Activated T-helper 1 cell treated with anti-CD3 and anti-CD28 coated beads, Interleukin-2, amount 50 U/mL, for 16 hours (primary cell): Measurements from ENCODE around the gene ATP2B1.

Source experiments
- DNase-seq, 2 donors: peaks; one replicate each; pipeline ENCODE4 v3.0.0-alpha.2; 2020; ENCODE audit warnings: low read depth in 1 of 2, low spot score in 1 of 2

The ATP2B1 gene

DNA sequence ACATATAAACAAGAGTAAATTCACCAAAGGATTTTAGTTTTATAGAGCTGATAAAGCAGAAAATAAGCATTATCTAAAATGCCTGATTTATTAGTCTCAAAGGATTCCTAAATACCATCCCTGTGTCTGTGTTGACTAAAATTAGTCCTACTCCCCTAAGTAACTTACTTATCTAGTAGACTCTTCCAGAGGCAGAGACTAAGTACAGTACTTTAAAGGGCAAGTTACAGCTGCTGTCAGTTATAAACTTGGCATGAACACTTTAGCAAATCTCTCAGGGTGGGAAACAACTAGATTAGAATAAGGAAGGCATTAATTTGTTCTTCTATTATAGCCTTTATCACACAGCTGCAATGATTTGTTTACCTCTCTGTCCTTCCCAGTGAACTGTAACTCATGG is 46.0 kb downstream of the ATP2B1 start:
- no peak for DNase-seq

DNA sequence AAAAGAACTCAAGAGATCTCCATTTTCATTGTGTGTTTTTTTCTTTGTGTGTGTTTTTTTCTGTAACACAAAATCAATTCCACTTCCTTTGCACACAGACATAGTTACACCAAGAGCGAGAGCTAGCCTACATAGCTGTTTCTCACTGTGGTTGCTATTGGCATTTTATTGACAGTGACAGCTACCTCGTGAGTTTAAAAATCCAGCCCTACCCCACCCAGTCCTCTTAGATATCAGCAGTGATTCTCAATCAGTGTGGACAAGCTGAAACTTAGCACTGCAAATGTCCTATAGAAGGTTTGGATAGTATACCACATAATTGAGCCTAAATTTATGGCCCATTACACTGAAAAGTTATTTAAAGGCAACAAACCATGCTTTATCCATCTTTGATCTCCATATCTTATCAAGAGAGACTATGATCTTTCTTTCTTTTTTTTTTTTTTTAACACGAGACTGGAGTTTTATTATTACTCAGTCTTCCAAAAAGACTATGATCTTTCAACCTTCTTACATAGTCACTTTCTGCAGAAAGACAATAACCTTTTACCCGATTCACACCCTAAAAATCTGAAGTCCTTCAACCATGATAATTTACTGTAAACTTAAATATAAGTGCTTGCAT is 46.8 kb downstream of the ATP2B1 start:
- no peak for DNase-seq

- no peak for DNase-seq
Measured at GRCh38 chr12:89657739-89658138, 50.9 kb downstream of the ATP2B1 start.

DNA sequence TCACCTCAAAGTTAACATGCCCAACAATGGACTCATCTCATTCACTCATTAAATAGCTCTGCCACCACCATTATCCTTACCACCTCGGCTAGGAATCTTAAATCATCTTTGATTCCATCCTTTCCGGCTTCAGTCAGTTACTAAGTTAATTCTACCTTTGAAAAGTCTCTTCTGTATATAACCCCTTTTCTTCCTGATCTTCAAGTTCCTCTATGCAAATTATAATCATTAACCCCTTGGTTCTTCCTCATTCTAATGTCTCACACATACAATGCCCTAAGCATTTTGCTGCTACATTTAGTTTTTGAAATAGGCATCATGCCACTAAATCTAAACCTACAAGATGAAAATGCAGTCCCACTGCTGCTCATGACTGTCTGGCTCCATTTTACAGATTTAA is 51.6 kb downstream of the ATP2B1 start:
- DNase-seq, result no peak

DNA sequence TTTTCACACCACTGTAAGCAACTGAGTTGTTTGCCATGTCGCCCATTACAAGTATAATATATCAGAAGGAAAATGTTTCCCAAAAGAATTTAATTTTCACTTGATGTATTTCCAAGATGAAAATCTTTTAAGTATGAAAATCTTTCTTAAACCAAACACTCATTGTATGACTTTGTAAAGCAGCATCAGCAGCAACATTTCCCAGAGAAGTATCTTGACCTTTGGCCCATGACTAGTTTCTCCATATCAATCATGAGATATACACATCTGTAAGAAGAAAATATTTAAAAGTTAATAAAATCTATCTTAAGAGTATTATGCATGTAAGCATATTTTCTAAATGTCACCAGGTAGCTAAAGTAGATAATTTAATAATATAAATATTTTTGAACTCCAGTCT is 52.8 kb downstream of the ATP2B1 start:
- no peak for DNase-seq

- no peak for DNase-seq
Measured at GRCh38 chr12:89651192-89651591, 57.4 kb downstream of the ATP2B1 start.

- no peak for DNase-seq
Measured at GRCh38 chr12:89650239-89650638, 58.4 kb downstream of the ATP2B1 start.

- DNase-seq, result no peak
Measured at GRCh38 chr12:89649820-89650219, 58.8 kb downstream of the ATP2B1 start.

GRCh38 chr12:89649139-89649538 is 59.5 kb downstream of the ATP2B1 start:
- DNase-seq, result no peak

- no peak for DNase-seq
Measured at GRCh38 chr12:89648211-89648930, 60.3 kb downstream of the ATP2B1 start.

DNA sequence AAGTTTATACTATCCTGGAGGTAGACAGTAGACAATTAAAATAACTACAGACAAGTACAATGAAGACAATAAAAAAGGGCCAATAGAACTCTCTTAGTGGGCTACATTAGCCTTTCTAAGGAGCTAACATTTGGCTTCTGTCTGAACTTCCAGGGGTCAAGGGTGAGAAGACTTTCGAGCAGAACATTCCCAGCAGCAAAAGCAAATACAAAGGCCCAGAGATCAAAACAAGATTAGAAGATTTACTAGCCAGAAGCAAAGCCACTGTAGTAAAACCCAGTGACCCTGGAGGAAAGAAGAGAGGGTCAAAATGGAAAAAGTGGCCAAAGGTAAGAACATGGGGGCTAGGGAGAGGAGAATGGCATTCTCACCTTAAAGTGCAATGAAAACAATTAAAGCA is 63.2 kb downstream of the ATP2B1 start:
- DNase-seq, result no peak

DNA sequence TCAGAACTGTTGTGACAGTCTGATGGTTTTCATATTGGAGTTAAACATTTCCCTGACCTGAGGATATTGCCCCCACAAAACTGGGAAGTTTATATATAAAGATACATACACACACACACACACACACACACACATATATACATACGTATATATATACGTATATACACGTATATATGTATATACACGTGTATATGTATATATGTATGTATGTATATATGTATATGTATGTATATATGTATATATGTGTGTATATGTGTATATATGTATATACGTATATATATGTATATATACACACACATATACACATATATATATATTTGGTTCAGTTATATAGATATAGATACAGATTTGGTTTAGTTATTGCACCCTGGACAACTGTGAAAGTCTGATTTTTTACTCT is 65.7 kb downstream of the ATP2B1 start:
- no peak for DNase-seq

GRCh38 chr12:89636776-89637160 is 71.9 kb downstream of the ATP2B1 start:
- DNase-seq, result no peak

DNA sequence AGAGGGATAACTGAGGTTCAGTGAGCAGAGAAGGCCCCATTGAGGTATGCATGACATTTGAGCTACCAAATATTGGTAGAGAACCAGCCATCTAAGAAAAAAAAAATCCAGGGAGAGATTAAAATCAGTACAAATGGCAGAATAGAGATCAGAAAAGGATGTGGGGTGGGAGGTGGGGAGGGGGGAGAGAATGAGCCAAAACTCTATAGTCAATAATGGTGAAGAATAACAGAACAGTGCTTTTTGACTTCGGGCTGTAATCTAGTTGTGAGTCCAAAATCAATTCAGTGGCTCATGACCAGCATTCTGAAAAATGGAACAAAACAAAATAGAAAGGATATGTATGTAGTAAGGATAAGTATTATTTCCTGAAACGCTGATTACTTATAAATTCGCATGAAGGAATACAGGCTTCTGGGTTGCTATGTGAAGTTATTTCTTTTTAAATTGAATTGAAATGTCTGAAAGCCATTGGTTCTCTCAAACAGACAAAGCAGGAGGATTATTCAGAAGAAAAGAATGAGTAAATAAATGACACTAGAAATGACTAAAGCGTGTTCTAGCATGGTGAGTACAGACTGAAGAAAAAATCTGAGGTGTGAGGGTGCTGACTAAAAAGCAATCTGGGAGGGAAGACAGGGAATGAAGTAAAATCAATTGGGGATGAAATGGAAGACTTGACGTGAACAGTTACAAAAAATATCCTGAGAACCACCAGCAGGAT is 72.4 kb downstream of the ATP2B1 start:
- DNase-seq, result no peak

- no peak for DNase-seq
Measured at GRCh38 chr12:89634508-89634907, 74.1 kb downstream of the ATP2B1 start.

DNA sequence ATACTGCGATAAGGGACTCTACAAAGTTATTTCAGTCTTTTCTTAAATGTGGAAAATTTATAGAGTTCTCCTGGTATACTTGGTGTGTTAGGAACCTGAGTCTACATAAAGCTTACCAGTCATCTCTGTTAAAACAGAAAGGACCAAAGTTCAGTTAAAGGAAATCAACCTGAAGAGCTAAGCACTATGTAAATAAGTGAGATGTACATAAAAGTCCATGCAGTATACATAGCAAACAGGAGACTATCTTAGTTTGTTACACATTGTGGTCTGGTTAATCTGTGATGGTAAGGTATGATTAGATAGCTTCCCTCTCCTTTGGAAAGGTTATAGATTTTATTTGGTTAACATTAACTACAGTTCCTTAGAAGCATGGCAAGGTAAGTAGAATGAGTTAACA is 75.9 kb downstream of the ATP2B1 start:
- no peak for DNase-seq

- no peak for DNase-seq
Measured at GRCh38 chr12:89622115-89622514, 86.5 kb downstream of the ATP2B1 start.

GRCh38 chr12:89621521-89621920 is 87.1 kb downstream of the ATP2B1 start:
- no peak for DNase-seq

DNA sequence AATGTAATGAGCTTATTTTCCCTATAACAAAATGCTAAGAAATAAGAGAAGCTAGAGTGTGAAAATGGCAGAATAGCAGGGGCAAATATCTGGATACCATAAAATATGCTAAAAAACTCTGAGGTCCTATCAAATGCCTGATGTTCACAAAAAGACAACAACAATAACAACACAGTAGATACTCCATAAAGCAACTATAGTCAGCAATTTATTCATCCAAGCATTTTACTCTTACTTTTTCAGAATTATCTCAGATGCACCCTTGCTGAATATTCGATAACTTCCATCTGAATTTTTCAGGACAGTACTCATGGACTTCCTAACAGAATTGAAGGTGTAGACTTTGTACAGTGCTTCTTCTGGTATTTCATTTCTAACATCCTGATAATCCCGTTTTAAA is 88.9 kb downstream of the ATP2B1 start:
- DNase-seq, result no peak

GRCh38 chr12:89618113-89618862 is 90.3 kb downstream of the ATP2B1 start:
- no peak for DNase-seq

DNA sequence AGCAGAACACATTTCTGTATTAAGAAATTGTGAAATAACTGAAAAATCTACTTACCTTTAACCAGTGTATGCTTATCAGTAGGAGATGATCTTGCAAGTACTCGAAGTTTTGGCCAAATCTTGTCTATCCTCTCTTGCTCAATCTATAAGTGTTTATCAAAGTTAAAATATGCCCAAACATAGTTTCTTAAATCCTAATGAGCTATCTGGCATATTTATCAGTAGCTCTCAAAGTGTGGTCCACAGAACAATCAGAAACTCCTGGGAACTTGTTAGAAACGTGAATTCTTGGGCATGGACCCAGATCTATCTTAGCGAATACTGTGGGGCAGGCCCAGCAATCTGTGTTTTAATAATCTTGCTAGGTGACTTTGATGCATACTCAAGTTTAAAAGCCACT is 98.3 kb downstream of the ATP2B1 start:
- DNase-seq, result no peak

DNA sequence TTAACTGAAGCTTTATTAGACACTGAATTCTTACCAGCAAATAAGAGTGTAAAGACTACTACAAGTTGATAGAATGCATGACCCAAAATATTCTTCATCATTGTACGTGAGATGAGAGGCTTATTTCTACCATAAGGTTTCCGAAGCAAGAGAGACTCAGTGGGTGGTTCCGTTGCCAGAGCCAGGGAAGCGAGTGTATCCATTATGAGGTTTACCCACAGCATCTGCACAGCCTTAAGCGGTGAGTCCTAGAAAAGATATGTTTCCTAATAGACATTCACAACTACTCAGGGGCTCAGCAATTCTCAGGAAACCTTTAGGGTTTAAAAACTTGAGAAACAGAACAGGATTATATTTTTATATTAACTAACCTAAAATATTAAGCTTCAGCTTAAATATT is 105.0 kb downstream of the ATP2B1 start:
- DNase-seq, result no peak
